ENCODE measurements around the gene ZNF598. TPM values are rescaled to one million over a fixed set of nuclear protein-coding genes. Genes with fewer than 3 reads are reported as not detected.
"Not testable (repeated sequence)": the region's sequence is repeated elsewhere in the genome, so short reads cannot be mapped to it uniquely, and the experiment has no call there.

Gene ZNF598
- total RNA-seq, 3 donors from 2014 or later, result 118 to 127 (median 126) TPM

- DNase-seq, result no peak
- Mint-ChIP-seq H3K27me3 (ENCODE audit: low read depth) (peaks cover 18% of the 10 kb centered on the region), H3K9me3 (no peaks in the 10 kb centered on the region), H3K36me3 (ENCODE audit: insufficient read depth) (no peaks in the 10 kb centered on the region), H3K4me1 (ENCODE audit: low read depth) (peaks cover 14% of the 10 kb centered on the region), H3K4me3 (peak overlapping the region; percentile 33)
- no peak for ATAC-seq
Observed at GRCh38 chr16:2025878-2026460, 16.3 kb upstream of the ZNF598 start.

- H3K36me3 Mint-ChIP-seq (ENCODE audit: insufficient read depth), result no peaks in the 10 kb centered on the region
- peaks cover 18% of the 10 kb centered on the region for H3K4me1 Mint-ChIP-seq (ENCODE audit: low read depth)
- DNase-seq (no peak), ATAC-seq (no peak)
- H3K9me3 Mint-ChIP-seq, result no peaks in the 10 kb centered on the region
- H3K4me3 Mint-ChIP-seq, result peak overlapping the region; percentile 33
- H3K27me3 Mint-ChIP-seq (ENCODE audit: low read depth), result peaks cover 26% of the 10 kb centered on the region
Observed at GRCh38 chr16:2025251-2025650, 15.6 kb upstream of the ZNF598 start.

GRCh38 chr16:2024032-2024420 lies 14.4 kb upstream of the ZNF598 start:
- no peaks in the 10 kb centered on the region for H3K36me3 Mint-ChIP-seq (ENCODE audit: insufficient read depth)
- no peak overlapping the region for H3K4me3 Mint-ChIP-seq
- H3K4me1 Mint-ChIP-seq (ENCODE audit: low read depth), result peaks cover 18% of the 10 kb centered on the region
- ATAC-seq, result no peak
- H3K27me3 Mint-ChIP-seq (ENCODE audit: low read depth), result peaks cover 30% of the 10 kb centered on the region
- no peak for DNase-seq
- no peaks in the 10 kb centered on the region for H3K9me3 Mint-ChIP-seq

GRCh38 chr16:2023092-2024031 lies 13.7 kb upstream of the ZNF598 start:
- ATAC-seq (peak; percentile 82 to 86), DNase-seq (peak; percentile 97)
- Mint-ChIP-seq H3K4me3 (peak overlapping the region; percentile 59), H3K27me3 (ENCODE audit: low read depth) (peaks cover 34% of the 10 kb centered on the region), H3K36me3 (ENCODE audit: insufficient read depth) (no peaks in the 10 kb centered on the region), H3K4me1 (ENCODE audit: low read depth) (peaks cover 18% of the 10 kb centered on the region), H3K9me3 (no peaks in the 10 kb centered on the region)

GRCh38 chr16:2022723-2023091 lies 13.1 kb upstream of the ZNF598 start:
- H3K4me3 Mint-ChIP-seq, result peak overlapping the region; percentile 59
- H3K4me1 Mint-ChIP-seq (ENCODE audit: low read depth), result peaks cover 18% of the 10 kb centered on the region
- peaks cover 37% of the 10 kb centered on the region for H3K27me3 Mint-ChIP-seq (ENCODE audit: low read depth)
- peak; percentile 32 to 38 for ATAC-seq
- H3K9me3 Mint-ChIP-seq, result no peaks in the 10 kb centered on the region
- no peaks in the 10 kb centered on the region for H3K36me3 Mint-ChIP-seq (ENCODE audit: insufficient read depth)
- no peak for DNase-seq

- peak overlapping the region; percentile 53 for H3K4me3 Mint-ChIP-seq
- peaks cover 14% of the 10 kb centered on the region for H3K4me1 Mint-ChIP-seq (ENCODE audit: low read depth)
Observed at GRCh38 chr16:2019921-2020831, 10.6 kb upstream of the ZNF598 start.

GRCh38 chr16:2019518-2019920 lies 9.9 kb upstream of the ZNF598 start, which contains the start of gene NPW:
NPW (plus strand) TSS chr16:2019785.
- DNase-seq (no peak), ATAC-seq (peak in 1 of 2 donors; percentile 27)
- H3K4me3 Mint-ChIP-seq, result peak within 1 kb of the TSS; percentile 53
- H3K36me3 Mint-ChIP-seq (ENCODE audit: insufficient read depth), result no peaks in the 10 kb centered on the region
- H3K4me1 Mint-ChIP-seq (ENCODE audit: low read depth), result peaks cover 14% of the 10 kb centered on the region
- H3K9me3 Mint-ChIP-seq, result no peaks in the 10 kb centered on the region
- peaks cover 35% of the 10 kb centered on the region for H3K27me3 Mint-ChIP-seq (ENCODE audit: low read depth)

More at GRCh38 chr16:2019921-2020831, 10.6 kb upstream of the ZNF598 start:
- peaks cover 35% of the 10 kb centered on the region for H3K27me3 Mint-ChIP-seq (ENCODE audit: low read depth)
- no peaks in the 10 kb centered on the region for H3K9me3 Mint-ChIP-seq
- H3K36me3 Mint-ChIP-seq (ENCODE audit: insufficient read depth), result no peaks in the 10 kb centered on the region
- DNase-seq (no peak), ATAC-seq (peak in 1 of 2 donors; percentile 5)

GRCh38 chr16:2016407-2016922 lies 6.8 kb upstream of the ZNF598 start:
- DNase-seq, result no peak
- ATAC-seq, result no peak
- Mint-ChIP-seq H3K9me3 (no peaks in the 10 kb centered on the region), H3K4me1 (ENCODE audit: low read depth) (peaks cover 4% of the 10 kb centered on the region), H3K27me3 (ENCODE audit: low read depth) (peaks cover 21% of the 10 kb centered on the region), H3K4me3 (no peak overlapping the region), H3K36me3 (ENCODE audit: insufficient read depth) (no peaks in the 10 kb centered on the region)

- ATAC-seq (no peak), DNase-seq (no peak)
- Mint-ChIP-seq H3K36me3 (ENCODE audit: insufficient read depth) (no peaks in the 10 kb centered on the region), H3K9me3 (no peaks in the 10 kb centered on the region), H3K27me3 (ENCODE audit: low read depth) (peaks cover 17% of the 10 kb centered on the region), H3K4me3 (no peak overlapping the region), H3K4me1 (ENCODE audit: low read depth) (peaks cover 4% of the 10 kb centered on the region)
Observed at GRCh38 chr16:2015947-2016208, 6.3 kb upstream of the ZNF598 start.

GRCh38 chr16:2015117-2015946 lies 5.7 kb upstream of the ZNF598 start:
- H3K4me3 Mint-ChIP-seq, result no peak overlapping the region
- ATAC-seq (no peak), DNase-seq (no peak)
- peaks cover 12% of the 10 kb centered on the region for H3K27me3 Mint-ChIP-seq (ENCODE audit: low read depth)
- peaks cover 2% of the 10 kb centered on the region for H3K4me1 Mint-ChIP-seq (ENCODE audit: low read depth)
- no peaks in the 10 kb centered on the region for H3K36me3 Mint-ChIP-seq (ENCODE audit: insufficient read depth)
- no peaks in the 10 kb centered on the region for H3K9me3 Mint-ChIP-seq

- Mint-ChIP-seq H3K27me3 (ENCODE audit: low read depth) (peaks cover 3% of the 10 kb centered on the region), H3K4me1 (ENCODE audit: low read depth) (peaks cover 10% of the 10 kb centered on the region), H3K9me3 (no peaks in the 10 kb centered on the region), H3K36me3 (ENCODE audit: insufficient read depth) (peaks cover 4% of the 10 kb centered on the region), H3K4me3 (no peak overlapping the region)
- ATAC-seq (no peak), DNase-seq (no peak)
Observed at GRCh38 chr16:2013527-2013926, 3.9 kb upstream of the ZNF598 start.

GRCh38 chr16:2011726-2012125 lies 2.1 kb upstream of the ZNF598 start:
- peaks cover 28% of the 10 kb centered on the region for H3K4me1 Mint-ChIP-seq (ENCODE audit: low read depth)
- not testable (repeated sequence) for H3K4me3 Mint-ChIP-seq; H3K27me3 Mint-ChIP-seq (ENCODE audit: low read depth); DNase-seq; ATAC-seq; H3K36me3 Mint-ChIP-seq (ENCODE audit: insufficient read depth); H3K9me3 Mint-ChIP-seq

GRCh38 chr16:2009164-2009711 lies 383 bp downstream of the ZNF598 start:
- DNase-seq, result no peak
- ATAC-seq, result peak; percentile 36 to 45
- Mint-ChIP-seq H3K36me3 (ENCODE audit: insufficient read depth) (peaks cover 11% of the 10 kb centered on the region), H3K4me3 (peak overlapping the region; percentile 92), H3K9me3 (no peaks in the 10 kb centered on the region), H3K4me1 (ENCODE audit: low read depth) (peaks cover 36% of the 10 kb centered on the region), H3K27me3 (ENCODE audit: low read depth) (no peaks in the 10 kb centered on the region)
